ACC112 (cell line): Measurements from ENCODE around the gene PALLD.

Experiments used
- H2AFZ ChIP-seq: fragments of 200-600 bp; sonication (generic); one replicate; pipeline ENCODE4 v1.6.0; 2017; ENCODE audit warnings: antibody characterized with exemption, low read length; ENCODE audit not compliant: unreplicated experiment
- H3K27ac ChIP-seq: fragments of 200-600 bp; sonication (generic); 2 replicates; pipeline ENCODE4 v1.5.1; 2014; ENCODE audit warnings: low read depth, mild to moderate bottlenecking, antibody characterized with exemption, low read length, moderate library complexity
- H3K27me3 ChIP-seq: fragments of 200-600 bp; sonication (generic); 2 replicates; pipeline ENCODE4 v1.6.1; 2014; ENCODE audit warnings: mild to moderate bottlenecking, antibody characterized with exemption, low read length, moderate library complexity, mixed read lengths; ENCODE audit not compliant: insufficient read depth
- H3K36me3 ChIP-seq: fragments of 200-600 bp; sonication (generic); 2 replicates; pipeline ENCODE4 v1.6.1; 2016; ENCODE audit warnings: mild to moderate bottlenecking, antibody characterized with exemption, low read length, moderate library complexity, mixed read lengths; ENCODE audit not compliant: insufficient read depth
- H3K4me1 ChIP-seq: fragments of 200-600 bp; sonication (generic); one replicate; pipeline ENCODE4 v1.6.1; 2016; ENCODE audit warnings: low read length, mixed read lengths; ENCODE audit not compliant: insufficient read depth, unreplicated experiment, control insufficient read depth
- H3K4me3 ChIP-seq: fragments of 200-600 bp; sonication (generic); 2 replicates; pipeline ENCODE4 v1.5.1; 2014; ENCODE audit warnings: mild to moderate bottlenecking, low read depth, low read length
- H3K79me2 ChIP-seq: fragments of 200-600 bp; sonication (generic); one replicate; pipeline ENCODE4 v1.6.0; 2016; ENCODE audit warnings: low read length; ENCODE audit not compliant: control insufficient read depth, unreplicated experiment, insufficient read depth

Gene PALLD

DNA sequence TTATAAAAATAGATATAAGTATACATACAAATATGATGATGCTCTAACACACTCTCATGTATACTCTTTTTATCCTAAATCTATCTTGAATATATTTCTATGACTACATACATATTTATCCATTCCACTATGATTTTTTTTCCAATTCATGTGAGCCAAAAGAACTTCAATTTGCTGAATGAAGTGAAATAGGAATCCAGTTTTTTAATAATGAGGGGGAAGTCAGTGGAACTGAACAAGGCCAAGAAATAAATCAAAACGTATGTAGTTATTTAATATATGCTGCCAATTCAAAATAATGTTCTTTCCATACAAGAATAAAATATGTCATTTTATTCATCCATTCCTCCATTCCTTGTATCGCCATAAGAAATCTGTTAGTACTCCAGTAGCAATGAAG lies 6.1 kb upstream of the PALLD start:
- Histone ChIP-seq H3K4me1 (peaks cover 15% of the 10 kb centered on the region), H3K27me3 (no peaks in the 10 kb centered on the region), H3K4me3 (no peak overlapping the region), H2AFZ (no peak overlapping the region), H3K27ac (no peak overlapping the region), H3K36me3 (no peaks in the 10 kb centered on the region), H3K79me2 (no peaks in the 10 kb centered on the region)

DNA sequence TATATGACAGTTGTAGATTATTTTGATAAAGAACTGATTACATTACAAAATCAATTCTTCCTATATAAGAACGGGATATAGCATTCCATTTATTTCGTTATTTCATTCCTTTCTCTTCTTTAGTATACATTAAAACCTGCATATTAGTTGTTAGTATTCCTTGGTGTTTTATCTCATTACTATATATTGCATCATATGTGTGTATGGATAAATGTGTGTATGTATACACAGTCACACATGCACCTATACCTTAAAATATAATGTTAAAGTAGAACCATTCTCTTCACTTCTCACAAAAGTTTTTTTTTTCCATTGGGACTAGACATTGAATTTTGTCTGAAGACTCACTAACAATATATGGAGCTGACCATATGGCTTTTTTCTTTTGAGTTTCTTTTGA lies 5.3 kb upstream of the PALLD start:
- H3K27me3 ChIP-seq, result no peaks in the 10 kb centered on the region
- no peak overlapping the region for H3K4me3 ChIP-seq
- H3K36me3 ChIP-seq, result no peaks in the 10 kb centered on the region
- peaks cover 13% of the 10 kb centered on the region for H3K4me1 ChIP-seq
- no peaks in the 10 kb centered on the region for H3K79me2 ChIP-seq
- no peak overlapping the region for H3K27ac ChIP-seq
- H2AFZ ChIP-seq, result no peak overlapping the region

DNA sequence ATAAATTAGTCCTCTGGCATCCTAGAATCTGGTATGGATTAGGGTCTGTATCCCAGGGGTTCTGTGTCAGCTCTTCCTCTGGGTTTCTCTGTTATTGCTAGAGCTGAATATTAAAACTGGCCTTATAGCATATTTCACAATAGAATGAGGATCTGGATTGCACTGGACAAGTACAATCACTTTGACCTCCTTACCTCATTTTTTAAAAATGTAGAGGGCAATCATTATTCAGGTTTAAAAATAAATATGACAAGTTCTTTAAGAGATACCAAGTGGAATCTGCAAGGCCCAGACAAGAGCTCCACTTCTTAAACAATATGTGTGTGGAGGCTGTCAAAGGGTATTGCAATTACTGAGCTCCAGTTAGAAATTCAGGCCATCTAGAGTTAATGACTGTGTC lies 1.4 kb downstream of the PALLD start:
- Histone ChIP-seq H2AFZ (no peak overlapping the region), H3K4me3 (no peak overlapping the region), H3K4me1 (no peaks in the 10 kb centered on the region), H3K79me2 (no peaks in the 10 kb centered on the region), H3K27ac (no peak overlapping the region), H3K27me3 (no peaks in the 10 kb centered on the region), H3K36me3 (no peaks in the 10 kb centered on the region)

DNA sequence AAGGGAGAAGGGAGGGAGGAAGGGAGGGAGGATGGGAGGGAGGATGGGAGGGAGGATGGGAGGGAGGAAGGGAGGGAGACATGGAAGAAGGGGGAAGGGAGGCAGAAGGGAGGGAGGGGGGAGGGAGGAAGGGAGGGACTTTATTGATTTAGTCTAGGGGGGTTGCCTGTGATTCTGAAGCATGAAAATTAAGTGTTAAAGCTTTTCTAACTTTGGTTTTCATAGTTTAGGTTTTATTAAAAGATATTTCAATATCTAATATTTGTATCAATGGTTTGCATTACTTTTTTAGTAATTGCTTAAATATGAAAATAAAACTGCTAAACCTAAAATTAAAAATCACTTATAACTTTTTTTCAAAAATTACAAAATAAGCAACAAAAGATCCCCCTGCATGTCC lies 2.4 kb downstream of the PALLD start:
- H3K27ac ChIP-seq, result no peak overlapping the region
- H3K27me3 ChIP-seq, result no peaks in the 10 kb centered on the region
- no peak overlapping the region for H3K4me3 ChIP-seq
- H3K79me2 ChIP-seq, result no peaks in the 10 kb centered on the region
- H3K36me3 ChIP-seq, result no peaks in the 10 kb centered on the region
- no peaks in the 10 kb centered on the region for H3K4me1 ChIP-seq
- H2AFZ ChIP-seq, result no peak overlapping the region

DNA sequence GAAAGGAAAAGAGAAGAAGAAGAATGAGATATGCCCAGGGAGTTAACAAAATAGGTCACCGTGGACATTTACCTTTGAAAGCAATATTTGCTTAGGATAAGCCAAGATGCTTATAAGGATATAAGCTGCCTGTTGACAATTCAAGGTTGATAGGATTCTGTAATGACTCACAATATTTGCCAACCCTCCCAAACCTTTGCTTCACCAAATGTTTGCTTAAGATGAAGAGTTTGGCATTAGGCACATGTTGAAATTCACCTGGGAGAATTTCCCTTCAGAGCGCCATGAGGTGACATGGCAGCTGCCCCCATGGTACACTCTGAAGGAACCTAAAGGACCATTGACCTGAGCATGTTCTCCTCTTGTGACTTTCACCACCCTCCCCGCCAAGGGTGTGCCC lies 4.6 kb downstream of the PALLD start:
- no peaks in the 10 kb centered on the region for H3K36me3 ChIP-seq
- H3K79me2 ChIP-seq, result no peaks in the 10 kb centered on the region
- H2AFZ ChIP-seq, result no peak overlapping the region
- H3K27ac ChIP-seq, result no peak overlapping the region
- no peaks in the 10 kb centered on the region for H3K4me1 ChIP-seq
- H3K27me3 ChIP-seq, result no peaks in the 10 kb centered on the region
- no peak overlapping the region for H3K4me3 ChIP-seq

DNA sequence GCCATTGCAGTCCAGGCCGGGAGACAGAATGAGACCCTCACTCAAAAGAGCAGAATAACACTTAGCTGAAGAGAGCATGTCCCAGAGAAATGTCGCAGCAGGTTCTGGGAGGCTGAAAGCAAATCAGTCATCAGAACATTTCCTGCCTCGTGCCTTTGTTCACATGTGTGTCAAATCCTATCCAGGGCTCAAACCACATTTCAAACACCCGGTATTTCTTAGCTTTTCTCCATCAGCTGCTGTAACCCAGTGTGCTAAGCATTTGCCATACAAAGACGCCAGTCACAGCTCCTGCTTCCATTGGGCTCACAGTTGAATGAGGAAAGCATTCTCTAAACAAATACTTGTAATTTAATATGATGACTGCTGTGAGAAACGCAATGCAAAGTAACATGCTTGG lies 6.0 kb downstream of the PALLD start:
- Histone ChIP-seq H3K79me2 (no peaks in the 10 kb centered on the region), H3K4me3 (no peak overlapping the region), H3K27me3 (no peaks in the 10 kb centered on the region), H2AFZ (no peak overlapping the region), H3K4me1 (no peaks in the 10 kb centered on the region), H3K27ac (no peak overlapping the region), H3K36me3 (no peaks in the 10 kb centered on the region)

DNA sequence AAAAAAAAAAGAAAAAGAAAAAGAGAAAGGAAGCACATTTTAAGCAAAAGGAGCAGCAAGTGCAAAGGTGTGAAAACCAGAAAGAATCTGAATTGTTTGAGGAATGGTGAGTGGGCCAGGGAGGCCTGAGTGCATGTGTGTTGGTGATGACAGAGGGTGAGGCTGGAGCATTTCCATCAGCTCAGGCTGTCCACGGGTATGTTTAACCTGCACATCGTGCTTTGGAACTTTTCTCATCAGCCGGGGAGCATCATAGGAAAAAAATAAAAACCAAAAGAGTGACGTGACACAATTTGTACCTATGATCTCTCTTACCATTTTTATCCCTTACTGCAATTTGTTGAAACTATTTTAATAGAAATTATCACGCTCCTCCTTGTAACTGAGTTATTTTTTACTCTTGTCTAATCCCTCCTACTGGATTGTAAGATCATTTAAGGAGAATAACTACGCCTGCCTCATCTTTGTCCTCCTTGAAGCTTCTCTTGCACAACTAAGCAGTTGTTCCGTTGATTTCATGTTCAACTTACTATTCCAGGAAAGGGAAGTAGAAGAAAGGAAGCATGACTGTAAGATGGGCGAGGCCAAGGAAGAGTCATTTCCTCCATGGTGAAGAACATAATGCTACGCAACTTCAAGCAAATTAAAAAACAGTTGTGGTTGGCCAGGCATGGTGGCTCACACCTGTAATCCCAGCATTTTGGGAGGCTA lies 7.0 kb downstream of the PALLD start:
- H3K4me1 ChIP-seq, result no peaks in the 10 kb centered on the region

DNA sequence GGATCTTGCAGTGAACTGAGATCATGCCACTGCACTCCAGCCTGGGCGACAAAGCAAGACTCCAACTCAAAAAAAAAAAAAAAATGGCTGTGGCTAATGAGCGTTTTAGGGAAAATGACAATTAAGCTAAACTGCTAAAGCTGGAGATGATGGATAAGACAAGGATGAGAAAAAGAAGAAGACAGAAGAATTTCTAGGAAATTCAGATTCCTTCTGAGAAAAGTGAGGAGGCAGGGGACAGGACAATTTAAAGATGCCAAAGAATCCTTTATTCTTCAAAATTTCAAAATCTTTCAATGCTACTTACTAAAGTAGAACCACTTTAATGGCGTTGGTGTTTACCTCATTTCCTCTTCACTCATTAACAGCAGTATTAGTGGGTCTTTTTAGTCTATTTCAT lies 7.7 kb downstream of the PALLD start:
- Histone ChIP-seq H3K4me1 (no peaks in the 10 kb centered on the region), H3K36me3 (no peaks in the 10 kb centered on the region), H3K27me3 (no peaks in the 10 kb centered on the region), H3K27ac (no peak overlapping the region), H2AFZ (no peak overlapping the region), H3K79me2 (no peaks in the 10 kb centered on the region), H3K4me3 (no peak overlapping the region)

More for the DNA sequence above, 7.0 kb downstream of the PALLD start:
- H3K27ac ChIP-seq, result no peak overlapping the region
- no peaks in the 10 kb centered on the region for H3K36me3 ChIP-seq
- H3K27me3 ChIP-seq, result no peaks in the 10 kb centered on the region
- no peak overlapping the region for H2AFZ ChIP-seq
- no peaks in the 10 kb centered on the region for H3K79me2 ChIP-seq
- no peak overlapping the region for H3K4me3 ChIP-seq

DNA sequence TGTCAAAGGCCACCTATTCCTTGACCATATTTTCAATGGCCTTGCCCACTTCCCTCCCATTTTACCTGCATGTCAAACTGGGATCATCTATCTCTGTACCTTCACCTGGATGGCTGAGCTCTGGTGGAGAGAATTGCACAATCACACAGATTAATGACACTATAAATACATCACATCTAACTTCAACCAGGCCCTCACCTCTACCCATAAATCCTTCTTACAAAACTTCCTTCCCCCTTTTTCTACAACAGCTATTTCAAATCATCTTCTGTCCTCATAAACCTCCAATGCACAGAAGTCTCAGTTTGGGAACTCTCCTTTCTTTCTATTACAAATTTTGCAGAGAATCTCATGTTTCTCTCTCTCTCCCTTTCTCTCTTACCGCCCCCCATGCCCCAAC lies 9.2 kb downstream of the PALLD start:
- no peaks in the 10 kb centered on the region for H3K79me2 ChIP-seq
- H2AFZ ChIP-seq, result no peak overlapping the region
- H3K27ac ChIP-seq, result no peak overlapping the region
- H3K27me3 ChIP-seq, result no peaks in the 10 kb centered on the region
- no peak overlapping the region for H3K4me3 ChIP-seq
- H3K4me1 ChIP-seq, result peaks cover 4% of the 10 kb centered on the region
- no peaks in the 10 kb centered on the region for H3K36me3 ChIP-seq

DNA sequence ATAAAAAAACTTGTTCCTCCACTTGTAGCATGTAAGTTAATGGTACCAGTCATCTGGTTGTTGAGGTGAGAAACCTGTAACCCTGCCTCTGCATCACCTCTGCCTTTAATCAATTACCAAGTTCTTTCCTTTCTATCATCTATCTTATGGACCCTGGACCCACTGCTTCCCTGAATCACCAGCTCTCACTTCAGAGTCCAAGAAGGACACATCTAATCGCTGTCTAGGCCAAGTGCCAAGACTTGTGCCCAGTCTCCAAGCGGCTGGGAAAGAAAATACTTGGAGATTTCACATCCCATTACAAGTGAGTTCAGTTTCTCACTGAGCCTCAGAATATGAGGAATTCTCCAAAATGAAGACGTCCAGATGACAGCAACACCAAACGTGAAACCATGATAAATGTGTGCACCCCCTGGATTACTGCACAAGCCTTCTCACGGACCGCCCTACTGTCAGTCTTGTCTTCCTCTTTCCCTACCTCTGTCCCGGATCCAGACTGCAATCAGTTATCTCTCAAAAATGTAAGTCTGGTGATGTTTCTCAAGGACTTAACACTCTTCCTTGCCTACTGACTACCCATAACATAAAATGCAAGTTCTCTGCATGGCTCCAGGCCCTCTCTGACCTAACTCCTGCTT lies 10.4 kb downstream of the PALLD start:
- Histone ChIP-seq H2AFZ (no peak overlapping the region), H3K27ac (no peak overlapping the region), H3K4me3 (no peak overlapping the region), H3K79me2 (no peaks in the 10 kb centered on the region), H3K4me1 (peaks cover 4% of the 10 kb centered on the region), H3K27me3 (no peaks in the 10 kb centered on the region), H3K36me3 (no peaks in the 10 kb centered on the region)

DNA sequence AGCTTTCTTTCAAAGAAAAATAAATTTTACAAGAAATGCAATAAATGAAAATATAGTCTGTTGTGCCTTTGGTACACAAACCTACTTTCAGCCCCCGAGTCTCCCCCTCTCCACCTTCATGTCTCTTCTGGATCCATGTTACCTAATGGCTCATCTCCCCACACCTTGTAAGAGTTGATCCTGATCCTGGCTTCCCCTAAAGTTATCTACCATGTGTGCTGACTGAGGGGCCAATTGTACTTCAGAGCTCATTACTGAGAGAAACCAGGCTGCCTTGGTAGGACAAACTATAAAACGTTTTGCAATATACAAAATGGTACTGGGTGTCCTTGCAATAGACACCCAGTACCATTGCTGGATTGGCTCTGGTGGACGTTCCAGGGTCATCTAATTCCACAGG lies 11.8 kb downstream of the PALLD start:
- Histone ChIP-seq H3K4me3 (no peak overlapping the region), H3K36me3 (no peaks in the 10 kb centered on the region)

More for the DNA sequence above, 11.8 kb downstream of the PALLD start:
- Histone ChIP-seq H3K27me3 (no peaks in the 10 kb centered on the region), H3K4me1 (peaks cover 4% of the 10 kb centered on the region), H2AFZ (no peak overlapping the region), H3K79me2 (no peaks in the 10 kb centered on the region), H3K27ac (no peak overlapping the region)
